Measurements from ENCODE around the gene CLDN14.
A peak's percentile ranks its signal among the peaks of the same experiment; 100 is the strongest.

CLDN14 gene

DNA sequence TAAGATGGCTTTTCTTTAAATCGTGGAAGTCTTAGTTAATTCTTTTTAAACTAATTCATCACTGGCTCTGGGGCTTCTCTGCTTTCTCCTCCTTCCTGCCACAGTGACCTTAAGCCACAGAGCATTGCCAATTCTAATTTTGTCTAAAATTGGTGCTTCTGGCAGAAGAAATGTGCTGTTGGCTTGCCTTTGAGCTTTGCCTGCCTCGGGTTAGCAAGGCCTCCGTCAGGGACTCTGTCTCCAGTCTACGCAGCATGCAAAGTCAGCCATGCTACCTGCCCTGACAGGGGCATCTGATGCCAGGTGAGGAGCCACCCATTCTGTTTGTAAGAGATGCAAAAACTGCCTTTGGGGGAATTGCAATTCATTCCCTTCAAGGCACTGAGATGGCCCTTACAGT, 25.2 kb downstream of the CLDN14 start:
- DNase-seq (ENCODE audit: low read depth) = no peak
- TF ChIP-seq, protein P1, sequence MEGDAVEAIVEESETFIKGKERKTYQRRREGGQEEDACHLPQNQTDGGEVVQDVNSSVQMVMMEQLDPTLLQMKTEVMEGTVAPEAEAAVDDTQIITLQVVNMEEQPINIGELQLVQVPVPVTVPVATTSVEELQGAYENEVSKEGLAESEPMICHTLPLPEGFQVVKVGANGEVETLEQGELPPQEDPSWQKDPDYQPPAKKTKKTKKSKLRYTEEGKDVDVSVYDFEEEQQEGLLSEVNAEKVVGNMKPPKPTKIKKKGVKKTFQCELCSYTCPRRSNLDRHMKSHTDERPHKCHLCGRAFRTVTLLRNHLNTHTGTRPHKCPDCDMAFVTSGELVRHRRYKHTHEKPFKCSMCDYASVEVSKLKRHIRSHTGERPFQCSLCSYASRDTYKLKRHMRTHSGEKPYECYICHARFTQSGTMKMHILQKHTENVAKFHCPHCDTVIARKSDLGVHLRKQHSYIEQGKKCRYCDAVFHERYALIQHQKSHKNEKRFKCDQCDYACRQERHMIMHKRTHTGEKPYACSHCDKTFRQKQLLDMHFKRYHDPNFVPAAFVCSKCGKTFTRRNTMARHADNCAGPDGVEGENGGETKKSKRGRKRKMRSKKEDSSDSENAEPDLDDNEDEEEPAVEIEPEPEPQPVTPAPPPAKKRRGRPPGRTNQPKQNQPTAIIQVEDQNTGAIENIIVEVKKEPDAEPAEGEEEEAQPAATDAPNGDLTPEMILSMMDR (conservative IDR thresholded peaks at IDR 0.05; ENCODE audit: low read length) = no peak
- no peak overlapping the region for H3K4me3 ChIP-seq (ENCODE audit: low read length)

DNA sequence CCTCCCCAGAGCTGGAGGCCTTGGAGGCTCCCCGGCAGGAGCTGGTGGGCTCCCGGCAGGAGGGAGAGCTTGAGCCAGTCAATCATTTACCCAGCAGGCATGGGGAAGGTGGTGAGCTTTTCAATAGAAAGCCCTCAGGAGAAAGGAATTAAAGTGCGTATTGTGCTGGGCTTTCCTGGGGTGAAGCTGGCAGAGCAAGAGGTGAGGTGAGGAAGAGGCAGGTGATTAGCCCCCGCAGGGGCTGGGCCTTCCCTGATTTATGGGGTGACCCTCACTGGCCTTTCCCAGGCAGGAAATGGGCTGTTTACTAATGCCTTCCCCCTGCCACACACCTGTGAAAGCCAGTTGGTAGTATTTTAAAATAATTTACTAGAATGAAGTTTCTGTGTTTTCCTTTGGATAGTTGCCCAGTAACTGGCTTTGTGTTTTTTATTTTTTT, 25.8 kb downstream of the CLDN14 start:
- TF ChIP-seq, protein P1 (conservative IDR thresholded peaks at IDR 0.05; ENCODE audit: low read length) = no peak
- no peak for DNase-seq (ENCODE audit: low read depth)
- no peak overlapping the region for H3K4me3 ChIP-seq (ENCODE audit: low read length)

DNA sequence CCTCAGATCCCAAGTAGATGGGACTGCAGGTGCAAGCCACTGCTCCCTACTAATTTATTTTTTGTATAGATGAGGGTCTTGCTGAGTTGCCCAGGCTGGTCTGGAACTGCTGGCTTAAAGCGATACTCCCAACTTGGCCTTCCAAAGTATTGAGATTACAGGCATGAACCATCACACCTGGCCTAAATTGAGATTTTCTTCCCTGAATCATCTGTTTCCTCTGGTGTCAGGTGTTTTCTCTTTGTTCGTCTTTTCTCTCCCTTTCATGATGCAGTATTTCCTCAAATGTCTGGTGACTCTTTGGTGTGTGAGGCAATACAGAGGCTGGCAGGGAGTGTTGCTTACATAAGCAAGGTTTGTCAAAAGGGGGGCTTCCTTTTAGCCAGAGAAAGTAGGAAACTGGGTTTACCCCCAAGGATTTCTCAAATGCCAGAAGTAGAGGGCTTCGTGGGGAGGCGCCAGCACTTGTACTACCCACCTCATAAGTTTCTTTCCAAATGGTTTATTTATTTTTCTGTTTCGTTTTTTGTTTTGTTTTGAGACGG, 27.6 kb downstream of the CLDN14 start:
- TF ChIP-seq, protein P1 (conservative IDR thresholded peaks at IDR 0.05; ENCODE audit: low read length) = no peak
- H3K4me3 ChIP-seq (ENCODE audit: low read length) = no peak overlapping the region
- DNase-seq (ENCODE audit: low read depth) = no peak

DNA sequence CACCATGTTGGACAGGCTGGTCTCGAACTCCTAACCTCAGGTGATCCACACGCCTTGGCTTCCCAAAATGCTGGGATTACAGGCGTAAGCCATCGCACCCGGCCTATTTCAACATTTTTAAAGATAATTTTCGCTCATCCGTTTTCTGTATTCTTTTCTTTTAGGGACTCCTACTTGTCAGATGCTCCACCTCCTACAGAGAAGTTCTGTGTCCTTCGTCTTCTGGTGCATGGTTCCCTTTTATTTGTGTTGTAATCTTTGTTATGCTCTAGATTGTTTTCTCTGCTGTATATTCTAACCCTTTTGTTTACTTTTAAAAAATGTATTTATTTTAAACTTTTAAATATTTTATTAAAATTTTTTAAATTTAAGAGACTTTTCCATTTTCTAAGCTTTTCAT, 28.4 kb downstream of the CLDN14 start:
- TF ChIP-seq, protein P1 (conservative IDR thresholded peaks at IDR 0.05; ENCODE audit: low read length) = no peak
- no peak for DNase-seq (ENCODE audit: low read depth)
- no peak overlapping the region for H3K4me3 ChIP-seq (ENCODE audit: low read length)

DNA sequence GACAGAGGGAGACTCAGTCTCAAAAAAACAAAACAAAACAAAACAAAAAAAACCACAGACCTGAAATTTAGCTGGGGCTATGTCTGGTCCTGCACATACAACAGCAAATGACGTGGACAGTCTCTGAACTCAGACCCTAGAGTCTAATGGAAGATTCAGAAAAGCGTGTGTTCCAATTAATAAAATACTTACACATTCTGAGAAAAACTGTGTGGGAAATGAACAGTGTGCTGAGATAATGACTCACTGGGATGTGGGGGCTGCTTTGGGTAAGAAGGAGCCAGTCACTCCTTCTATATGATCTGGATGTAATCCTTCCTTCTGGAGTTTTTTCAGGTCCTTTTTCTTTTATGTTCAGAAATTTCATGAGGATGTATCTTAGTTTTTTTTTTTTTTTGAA, 29.4 kb downstream of the CLDN14 start:
- no peak overlapping the region for H3K4me3 ChIP-seq (ENCODE audit: low read length)
- TF ChIP-seq, protein P1 (conservative IDR thresholded peaks at IDR 0.05; ENCODE audit: low read length) = no peak
- peak; percentile 29 for DNase-seq (ENCODE audit: low read depth)

DNA sequence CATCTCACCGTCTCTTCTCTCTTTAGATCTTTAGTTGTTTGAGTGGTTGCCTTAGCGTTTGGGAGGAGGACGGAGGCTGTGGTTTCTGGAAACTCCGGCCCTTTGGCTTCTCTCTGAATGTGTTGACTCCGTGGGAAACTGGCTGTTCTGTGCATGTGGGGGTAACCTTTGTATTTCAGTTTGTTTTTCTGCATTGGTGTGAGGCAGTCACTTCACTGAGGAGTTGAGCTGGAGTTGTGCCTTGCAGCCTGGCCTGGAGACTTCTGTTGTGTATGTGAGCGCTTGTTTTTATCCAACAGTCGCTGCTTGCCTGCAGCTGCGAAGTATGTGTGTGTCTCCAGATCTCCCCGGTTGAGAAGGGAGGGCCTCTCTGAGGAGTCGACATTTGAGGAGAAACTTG, 33.6 kb downstream of the CLDN14 start:
- H3K4me3 ChIP-seq (ENCODE audit: low read length) = no peak overlapping the region
- TF ChIP-seq, protein P1 (conservative IDR thresholded peaks at IDR 0.05; ENCODE audit: low read length) = no peak
- DNase-seq (ENCODE audit: low read depth) = no peak

DNA sequence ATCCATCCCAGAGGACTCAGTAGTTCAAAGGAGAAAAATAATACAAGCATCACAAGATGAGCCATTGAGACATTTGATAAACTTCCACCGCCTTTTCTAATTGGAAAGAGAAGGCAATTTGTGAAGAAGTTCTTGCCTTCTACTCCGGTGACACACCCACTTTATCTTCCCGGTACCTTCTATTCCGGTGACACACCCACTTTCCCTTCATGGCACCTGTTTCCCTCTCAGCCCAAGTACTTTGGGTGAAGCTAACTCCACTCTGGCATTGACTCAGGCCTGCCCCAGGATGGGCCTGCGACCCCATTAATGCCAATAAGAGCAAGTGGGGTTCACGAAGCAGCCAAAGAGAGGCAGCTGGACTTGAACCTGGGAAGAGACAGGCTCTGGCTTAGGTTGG, 38.2 kb downstream of the CLDN14 start:
- no peak overlapping the region for H3K4me3 ChIP-seq (ENCODE audit: low read length)
- TF ChIP-seq, protein P1 (conservative IDR thresholded peaks at IDR 0.05; ENCODE audit: low read length) = no peak
- DNase-seq (ENCODE audit: low read depth) = no peak

Data from AG10803 (cell line).